Ectodermal cell (in vitro differentiated cells): ENCODE data around the gene SLCO3A1.

Source experiments
- H3K27ac ChIP-seq: 2 replicates; pipeline ENCODE4 v1.7.0; 2013; ENCODE audit warnings: mild to moderate bottlenecking, low read depth, low read length; ENCODE audit not compliant: insufficient read depth, poor library complexity, severe bottlenecking
- H3K27me3 ChIP-seq: 2 replicates; pipeline ENCODE4 v1.7.0; 2013; ENCODE audit warnings: mild to moderate bottlenecking, low read length; ENCODE audit not compliant: insufficient read depth, control insufficient read depth, poor library complexity, severe bottlenecking
- H3K36me3 ChIP-seq: one replicate; pipeline ENCODE4 v1.7.0; 2013; ENCODE audit warnings: low read length; ENCODE audit not compliant: control insufficient read depth, insufficient read depth
- H3K4me1 ChIP-seq: one replicate; pipeline ENCODE4 v1.7.0; 2013; ENCODE audit warnings: low read length; ENCODE audit not compliant: control insufficient read depth, insufficient read depth
- H3K4me3 ChIP-seq: 2 replicates; pipeline ENCODE4 v1.7.0; 2013; ENCODE audit warnings: low read depth, low read length, control low read depth; ENCODE audit not compliant: insufficient read depth
- H3K9me3 ChIP-seq: 2 replicates; pipeline ENCODE4 v1.7.0; 2013; ENCODE audit warnings: mild to moderate bottlenecking, low read length, moderate library complexity; ENCODE audit not compliant: control insufficient read depth
- WGBS, 2 experiments: methylation state at CpG; one replicate each; pipeline ENCODE4 v1.1.7; 2013; ENCODE audit warnings: missing lambda C conversion rate in 2 of 2; 5-methylcytosine and 5-hydroxymethylcytosine counted together

The SLCO3A1 gene

GRCh38 chr15:91857772-91858171 lies 4.3 kb downstream of the SLCO3A1 start:
- 90 to 92% methylated on average over 1 to 2 of the region's 2 CpGs for WGBS, 2 experiments
- H3K4me1 ChIP-seq: peaks cover 6% of the 10 kb centered on the region
- no peak overlapping the region for H3K4me3 ChIP-seq
- H3K36me3 ChIP-seq: no peaks in the 10 kb centered on the region
- peaks cover 25% of the 10 kb centered on the region for H3K27me3 ChIP-seq
- no peaks in the 10 kb centered on the region for H3K9me3 ChIP-seq
- no peak overlapping the region for H3K27ac ChIP-seq

GRCh38 chr15:91860498-91860897 lies 7.0 kb downstream of the SLCO3A1 start:
- Histone ChIP-seq H3K4me1 (peaks cover 4% of the 10 kb centered on the region), H3K27ac (no peak overlapping the region), H3K27me3 (peaks cover 4% of the 10 kb centered on the region), H3K4me3 (no peak overlapping the region), H3K9me3 (no peaks in the 10 kb centered on the region), H3K36me3 (no peaks in the 10 kb centered on the region)
- 76 to 82% methylated on average over 7 of the region's 7 CpGs for WGBS, 2 experiments

- Histone ChIP-seq H3K4me3 (no peak overlapping the region), H3K4me1 (peaks cover 4% of the 10 kb centered on the region), H3K9me3 (no peaks in the 10 kb centered on the region), H3K27ac (no peak overlapping the region), H3K36me3 (no peaks in the 10 kb centered on the region), H3K27me3 (no peaks in the 10 kb centered on the region)
- WGBS, 2 experiments: 90% methylated on average over 6 of the region's 6 CpGs
Measured at GRCh38 chr15:91861223-91861622, 7.7 kb downstream of the SLCO3A1 start.

- Histone ChIP-seq H3K4me1 (peaks cover 4% of the 10 kb centered on the region), H3K9me3 (no peaks in the 10 kb centered on the region), H3K27me3 (no peaks in the 10 kb centered on the region), H3K27ac (no peak overlapping the region), H3K4me3 (no peak overlapping the region), H3K36me3 (no peaks in the 10 kb centered on the region)
- 81 to 88% methylated on average over 5 of the region's 5 CpGs for WGBS, 2 experiments
Measured at GRCh38 chr15:91862891-91863504, 9.5 kb downstream of the SLCO3A1 start.

GRCh38 chr15:91863621-91864255 lies 10.2 kb downstream of the SLCO3A1 start:
- Histone ChIP-seq H3K27ac (no peak overlapping the region), H3K36me3 (no peaks in the 10 kb centered on the region), H3K4me1 (peaks cover 4% of the 10 kb centered on the region), H3K9me3 (no peaks in the 10 kb centered on the region), H3K4me3 (no peak overlapping the region), H3K27me3 (no peaks in the 10 kb centered on the region)
- WGBS, 2 experiments: 88 to 91% methylated on average over 7 of the region's 7 CpGs

- H3K9me3 ChIP-seq: no peaks in the 10 kb centered on the region
Measured at GRCh38 chr15:91864664-91865063, 11.2 kb downstream of the SLCO3A1 start.

GRCh38 chr15:91865486-91865885 lies 12.0 kb downstream of the SLCO3A1 start:
- Histone ChIP-seq H3K27ac (no peak overlapping the region), H3K9me3 (no peaks in the 10 kb centered on the region), H3K27me3 (no peaks in the 10 kb centered on the region), H3K4me1 (peaks cover 4% of the 10 kb centered on the region), H3K36me3 (no peaks in the 10 kb centered on the region), H3K4me3 (no peak overlapping the region)
- 91% methylated on average over 7 of the region's 7 CpGs for WGBS, 2 experiments

More at GRCh38 chr15:91864664-91865063, 11.2 kb downstream of the SLCO3A1 start:
- Histone ChIP-seq H3K27me3 (no peaks in the 10 kb centered on the region), H3K4me1 (peaks cover 4% of the 10 kb centered on the region), H3K36me3 (no peaks in the 10 kb centered on the region), H3K4me3 (no peak overlapping the region), H3K27ac (no peak overlapping the region)
- WGBS, 2 experiments: 89 to 90% methylated on average over 9 of the region's 9 CpGs

GRCh38 chr15:91865950-91866349 lies 12.4 kb downstream of the SLCO3A1 start:
- Histone ChIP-seq H3K27ac (no peak overlapping the region), H3K9me3 (no peaks in the 10 kb centered on the region)
- WGBS, 2 experiments: 90 to 100% methylated on average over 3 to 5 of the region's 5 CpGs

GRCh38 chr15:91866371-91866905 lies 12.9 kb downstream of the SLCO3A1 start:
- Histone ChIP-seq H3K9me3 (no peaks in the 10 kb centered on the region), H3K27ac (no peak overlapping the region), H3K27me3 (no peaks in the 10 kb centered on the region), H3K36me3 (no peaks in the 10 kb centered on the region), H3K4me1 (peaks cover 4% of the 10 kb centered on the region), H3K4me3 (no peak overlapping the region)
- 95 to 96% methylated on average over 5 to 6 of the region's 6 CpGs for WGBS, 2 experiments

More at GRCh38 chr15:91865950-91866349, 12.4 kb downstream of the SLCO3A1 start:
- H3K4me3 ChIP-seq: no peak overlapping the region
- H3K27me3 ChIP-seq: no peaks in the 10 kb centered on the region
- H3K4me1 ChIP-seq: peaks cover 4% of the 10 kb centered on the region
- H3K36me3 ChIP-seq: no peaks in the 10 kb centered on the region

GRCh38 chr15:91866971-91867372 lies 13.5 kb downstream of the SLCO3A1 start:
- Histone ChIP-seq H3K4me1 (peaks cover 4% of the 10 kb centered on the region), H3K27ac (no peak overlapping the region), H3K36me3 (no peaks in the 10 kb centered on the region), H3K4me3 (no peak overlapping the region), H3K27me3 (no peaks in the 10 kb centered on the region), H3K9me3 (no peaks in the 10 kb centered on the region)
- WGBS, 2 experiments: 86 to 88% methylated on average over 8 of the region's 8 CpGs
